GM19023 (cell line): Measurements from ENCODE around the gene TRIM47.

Experiments
- ATAC-seq: cut with Tn5 transposase; IDR thresholded peaks from one replicate; pipeline ENCODE4 v1.9.1; 2021; ENCODE audit warnings: mild to moderate bottlenecking, moderate library complexity; ENCODE audit not compliant: unreplicated experiment

The TRIM47 gene

DNA sequence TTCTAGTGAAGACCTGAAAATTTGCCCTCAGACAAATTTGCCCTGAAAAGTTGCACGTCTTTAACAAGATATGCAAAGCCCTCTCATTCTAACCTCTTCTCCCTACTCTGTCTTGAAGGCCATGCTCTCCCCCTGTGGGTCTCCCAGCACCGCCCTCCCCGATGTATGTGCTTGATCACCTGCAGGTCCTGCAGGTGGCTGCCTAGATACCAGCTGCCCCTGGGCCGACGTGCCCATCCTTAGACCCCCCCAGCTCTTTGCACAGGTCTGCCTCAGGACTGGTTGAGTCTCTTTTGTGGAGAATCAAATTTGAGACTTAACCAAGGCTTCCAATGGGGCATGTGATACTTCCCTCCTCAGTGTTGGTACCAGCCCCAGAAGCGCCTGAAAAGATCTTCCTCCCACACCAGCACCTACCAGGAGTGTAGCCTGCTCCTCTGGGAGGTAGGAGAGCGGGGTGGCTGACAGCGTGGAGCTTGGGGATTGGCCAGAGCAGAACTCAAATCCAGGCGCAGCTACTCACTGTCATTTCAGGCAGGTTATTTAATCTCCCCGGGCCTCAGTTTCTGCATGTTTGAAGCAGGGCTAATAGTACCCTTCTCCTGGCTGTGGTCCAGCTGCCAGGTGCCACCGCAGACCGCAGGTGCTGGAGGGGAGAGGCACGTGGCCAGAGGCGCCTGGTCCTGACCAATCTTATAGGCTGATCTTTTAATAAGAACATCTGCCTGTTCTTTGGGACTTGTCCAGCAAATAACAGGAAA is 30.9 kb upstream of the TRIM47 start:
- ATAC-seq: no peak

DNA sequence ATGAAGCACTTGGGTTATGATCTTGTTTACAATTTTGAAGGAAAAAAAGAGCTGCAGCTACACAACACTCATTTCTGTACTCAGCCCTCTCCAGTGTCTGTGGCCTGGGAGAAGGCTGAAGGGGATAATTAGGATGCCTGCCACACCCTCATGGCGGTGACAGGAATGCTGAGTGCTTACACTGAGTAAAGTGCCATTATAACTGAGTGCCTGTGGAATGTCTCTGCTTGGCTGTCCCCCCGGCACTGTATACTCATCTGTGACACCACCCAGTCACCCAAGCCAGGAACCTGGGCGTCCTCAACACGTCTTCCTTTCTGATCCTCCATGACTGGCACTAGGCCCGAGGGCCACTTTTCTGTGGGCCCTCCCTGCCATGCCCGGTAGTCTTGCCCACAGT is 29.8 kb upstream of the TRIM47 start:
- ATAC-seq: no peak

DNA sequence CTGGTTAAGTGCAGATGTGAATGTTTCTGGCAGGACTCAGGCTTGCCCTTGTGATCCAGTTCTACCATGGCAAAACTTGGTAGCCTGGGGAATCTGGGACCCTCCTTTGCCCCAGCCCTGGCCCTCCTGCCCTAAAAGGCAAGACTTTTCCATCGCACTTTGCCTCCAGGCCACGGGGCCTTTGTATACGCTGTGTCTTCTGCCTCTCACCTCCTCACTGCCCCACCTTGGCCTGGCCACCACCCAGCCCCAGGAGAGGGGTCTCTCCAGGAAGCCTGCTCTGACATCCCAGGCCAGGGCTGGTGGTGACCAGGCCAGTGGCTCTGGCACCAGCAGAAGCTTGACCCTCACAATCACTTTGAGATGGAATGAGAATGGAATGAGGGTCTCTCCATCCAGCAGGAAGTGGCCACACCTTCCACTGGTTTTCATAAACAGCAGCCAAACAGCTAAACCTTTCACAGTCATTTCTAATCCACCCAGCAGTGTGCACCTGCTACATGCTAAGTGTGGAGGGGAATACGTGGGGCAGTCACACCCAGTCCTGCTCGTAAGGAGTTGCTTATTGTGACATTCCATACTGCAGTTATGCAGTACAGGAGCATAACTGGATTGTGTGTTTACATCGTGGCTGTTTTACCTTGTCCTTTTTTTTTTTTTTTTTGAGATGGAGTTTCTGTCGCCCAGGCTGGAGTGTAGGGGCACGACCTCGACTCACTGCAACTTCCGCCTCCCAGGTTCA is 27.9 kb upstream of the TRIM47 start:
- no peak for ATAC-seq

DNA sequence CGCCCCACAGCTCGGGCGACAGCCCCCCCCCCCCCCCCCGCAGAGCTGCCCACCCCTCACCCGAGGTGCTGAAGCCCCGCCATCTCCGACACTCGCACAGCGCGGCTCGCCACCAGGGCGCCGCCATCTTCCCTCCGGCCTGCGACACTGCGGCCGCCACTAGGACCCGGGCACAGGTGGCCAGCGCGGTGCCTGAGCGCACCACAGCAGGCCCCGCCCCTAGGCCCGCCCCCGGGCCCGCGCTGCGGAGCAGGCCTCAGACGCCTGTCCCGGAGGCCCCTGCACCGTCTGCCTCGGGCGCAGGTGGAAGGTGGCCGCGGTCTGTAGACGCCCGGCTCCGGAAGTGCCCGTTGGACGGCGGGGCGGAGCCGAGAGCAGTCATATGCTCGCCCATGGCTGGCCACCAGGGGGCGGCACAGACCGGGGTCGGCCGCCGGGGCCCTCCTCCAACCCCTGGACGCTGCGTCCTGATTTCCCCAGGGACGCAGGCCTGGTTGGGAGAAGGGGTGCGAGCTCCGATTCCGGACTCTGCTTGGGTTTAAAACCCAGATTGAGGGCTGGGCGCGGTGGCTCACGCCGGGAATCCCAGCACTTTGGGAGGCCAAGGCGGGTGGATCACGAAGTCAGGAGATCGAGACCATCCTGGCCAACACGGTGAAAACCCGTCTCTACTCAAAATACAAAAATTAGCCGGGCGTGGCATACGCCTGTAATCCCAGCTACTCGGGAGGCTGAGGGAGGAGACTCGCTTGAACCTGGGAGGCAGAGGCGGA is 26.6 kb upstream of the TRIM47 start, which contains the start of gene MRPL38:
MRPL38 (minus strand) TSS at position 136 of the 773 bp plus-strand sequence; CDS start at position 127, 9 bp downstream.
- ATAC-seq: peak; percentile 93

DNA sequence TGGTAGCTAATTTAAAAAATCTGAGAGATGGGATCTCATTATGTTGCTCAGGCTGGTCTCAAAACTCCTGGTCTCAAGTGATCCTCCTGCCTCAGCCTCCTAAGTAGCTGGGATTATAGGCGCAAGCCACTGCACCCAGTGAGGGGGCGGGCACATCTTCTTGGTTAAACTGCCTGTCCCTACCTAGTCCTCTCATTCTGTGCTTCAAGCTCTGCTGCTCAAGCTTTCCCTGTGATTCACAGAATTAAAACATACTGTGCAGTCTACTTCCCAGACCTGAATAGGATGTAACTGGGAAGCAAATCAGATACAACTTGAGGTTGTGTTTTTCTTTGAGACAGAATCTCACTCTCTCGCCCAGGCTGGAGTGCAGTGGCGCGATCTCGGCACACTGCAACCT is 24.0 kb upstream of the TRIM47 start:
- ATAC-seq: no peak

DNA sequence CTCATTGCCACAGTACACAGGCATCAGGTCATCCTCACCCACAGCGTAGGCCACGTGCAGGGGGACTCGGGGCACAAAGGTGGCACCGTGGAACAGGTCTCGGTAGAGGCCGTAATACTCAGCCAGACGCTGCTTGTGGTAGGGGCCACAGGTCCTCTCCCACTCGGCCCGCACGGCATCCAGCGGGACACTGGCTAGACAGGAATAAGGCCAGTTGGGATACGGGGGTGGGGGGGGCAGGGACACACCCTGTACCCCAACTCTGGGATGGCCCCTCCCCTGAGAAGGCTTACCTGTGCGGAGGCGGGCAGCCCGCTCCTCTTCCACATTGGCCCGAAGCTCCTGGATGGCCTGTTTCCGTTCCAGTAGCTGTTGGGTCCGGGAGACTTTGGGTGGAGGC is 23.3 kb upstream of the TRIM47 start:
- no peak for ATAC-seq

DNA sequence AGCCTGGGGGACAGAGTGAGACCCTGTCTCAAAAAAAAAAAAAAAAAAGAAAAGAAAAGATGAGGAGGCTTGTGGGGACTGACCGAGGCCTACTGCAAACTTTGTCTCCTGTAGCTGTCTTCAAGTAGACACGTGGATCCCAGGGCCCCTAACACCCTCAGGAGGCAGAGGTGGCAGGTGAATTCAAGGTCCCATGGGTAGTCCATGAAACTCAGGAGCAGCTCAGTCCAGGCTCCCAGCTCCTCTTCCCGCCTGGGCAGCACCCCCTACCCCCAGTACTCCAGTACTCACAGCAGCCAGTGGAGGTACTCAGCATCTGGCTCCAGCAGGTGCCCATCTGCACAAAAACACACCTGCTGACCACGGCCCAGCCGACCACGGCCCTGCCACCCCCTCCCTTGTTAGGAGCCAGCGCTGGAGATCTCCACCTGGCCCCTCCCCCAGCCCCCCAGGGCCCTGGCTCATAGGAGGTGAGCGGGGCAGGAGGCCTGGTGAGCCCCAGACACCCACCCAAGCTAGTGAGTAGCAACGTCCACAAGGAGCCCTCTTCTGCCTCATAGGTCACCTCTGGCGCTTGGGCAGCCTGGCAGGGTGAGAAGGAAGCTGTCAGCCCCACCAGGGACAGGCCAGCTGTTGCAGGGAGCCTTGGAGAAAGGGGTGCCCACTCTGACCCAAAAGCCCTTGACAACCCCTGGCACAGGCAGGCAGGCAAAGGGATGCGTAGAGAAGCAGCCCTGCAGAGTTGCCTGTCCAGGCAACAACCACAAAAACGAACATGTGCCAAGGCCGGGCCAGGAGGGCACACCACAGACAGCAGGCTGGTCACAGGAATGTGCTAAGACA is 22.5 kb upstream of the TRIM47 start:
- ATAC-seq: no peak

DNA sequence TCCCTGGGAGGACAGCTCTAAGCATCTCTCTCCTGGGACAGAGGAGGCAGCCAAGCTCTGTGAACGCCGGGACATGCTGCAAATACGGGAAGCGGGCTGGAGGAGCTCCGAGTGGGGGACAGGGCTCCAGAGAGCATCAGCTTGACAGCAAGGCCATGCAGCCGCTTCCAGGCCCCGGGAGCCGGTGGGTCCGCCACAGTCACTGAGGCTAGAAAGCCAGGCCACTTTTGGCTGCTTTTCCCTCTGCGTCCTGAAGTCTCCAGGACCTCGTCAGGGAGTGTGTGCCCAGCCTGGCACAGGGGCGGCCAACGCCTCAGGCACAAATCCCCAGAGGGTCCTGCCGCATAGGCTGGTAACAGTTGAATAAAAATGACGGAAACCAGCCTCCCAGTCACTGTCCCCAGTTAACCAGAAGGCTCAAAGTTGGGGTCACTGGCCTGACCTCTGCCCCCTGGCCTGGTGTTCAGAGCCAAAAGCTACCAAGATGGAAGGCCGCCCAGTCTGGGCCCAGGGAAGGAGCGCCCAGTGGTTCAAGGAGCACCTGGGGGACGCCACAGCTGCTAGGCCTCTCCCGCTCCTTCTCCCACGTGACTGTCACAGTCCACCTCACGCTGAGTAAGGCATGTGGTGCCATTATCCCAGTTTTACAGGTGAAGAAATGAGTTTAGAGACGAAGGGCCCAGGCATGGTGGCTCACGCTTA is 21.5 kb upstream of the TRIM47 start:
- ATAC-seq: no peak

DNA sequence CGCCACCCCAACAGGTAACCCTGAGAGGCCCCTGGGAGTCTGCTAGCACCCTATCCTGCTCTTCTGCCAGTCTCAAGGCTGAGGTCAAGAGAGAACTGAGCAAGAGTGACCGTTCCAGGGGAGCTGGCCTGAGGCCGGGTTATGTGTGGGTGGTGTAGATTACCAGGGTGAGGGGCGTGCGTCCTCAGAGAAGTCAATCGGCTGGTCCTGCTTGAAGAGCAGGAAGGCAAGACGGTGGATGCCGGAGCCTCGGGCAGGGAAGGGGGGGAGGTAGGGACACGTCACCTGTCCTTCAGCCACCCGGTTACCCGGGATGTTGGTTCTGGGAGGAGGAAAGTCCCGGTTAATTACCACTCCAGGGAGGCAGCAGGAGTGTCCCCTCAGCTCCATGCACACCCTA is 21.0 kb upstream of the TRIM47 start:
- ATAC-seq: no peak

DNA sequence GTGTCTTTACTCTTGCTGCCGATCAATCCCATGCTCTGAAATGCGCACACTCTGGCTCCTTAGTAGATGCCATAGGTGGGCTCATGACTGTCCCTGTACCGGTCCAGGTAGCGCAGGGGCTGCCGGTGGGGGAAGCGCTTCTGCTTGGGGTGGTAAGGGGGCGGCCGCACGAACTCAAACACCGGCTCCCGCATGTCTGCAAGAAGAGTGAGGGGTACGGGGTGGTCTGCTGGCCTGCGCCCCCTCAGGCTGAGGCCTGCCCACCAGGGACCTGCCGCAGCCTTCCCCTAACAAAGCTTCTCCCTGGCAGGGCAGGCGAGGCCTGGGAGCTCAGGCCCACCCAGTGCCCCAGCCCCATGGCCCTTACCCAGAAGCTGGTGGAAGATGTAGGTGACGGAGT is 20.4 kb upstream of the TRIM47 start:
- ATAC-seq: no peak

DNA sequence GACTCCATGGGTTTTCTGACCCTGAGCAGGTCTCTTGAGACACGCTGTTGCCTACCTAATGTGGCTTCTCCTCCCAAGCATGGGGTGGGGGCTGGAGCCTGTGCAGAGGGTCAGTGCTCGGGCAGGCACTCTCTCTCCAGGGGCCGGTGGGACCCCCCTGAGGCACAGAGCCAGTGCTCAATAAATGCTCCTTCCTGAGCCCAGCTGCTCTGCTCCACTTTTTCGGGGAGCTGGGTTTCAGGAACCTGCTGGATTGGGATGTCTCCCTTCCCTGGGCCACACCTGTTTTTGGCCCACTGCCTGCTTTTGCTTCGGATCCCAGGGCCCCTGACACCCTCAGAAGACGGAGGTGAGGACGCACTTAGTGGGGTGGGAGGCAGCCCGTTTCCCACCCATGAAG is 19.7 kb upstream of the TRIM47 start:
- ATAC-seq: no peak

DNA sequence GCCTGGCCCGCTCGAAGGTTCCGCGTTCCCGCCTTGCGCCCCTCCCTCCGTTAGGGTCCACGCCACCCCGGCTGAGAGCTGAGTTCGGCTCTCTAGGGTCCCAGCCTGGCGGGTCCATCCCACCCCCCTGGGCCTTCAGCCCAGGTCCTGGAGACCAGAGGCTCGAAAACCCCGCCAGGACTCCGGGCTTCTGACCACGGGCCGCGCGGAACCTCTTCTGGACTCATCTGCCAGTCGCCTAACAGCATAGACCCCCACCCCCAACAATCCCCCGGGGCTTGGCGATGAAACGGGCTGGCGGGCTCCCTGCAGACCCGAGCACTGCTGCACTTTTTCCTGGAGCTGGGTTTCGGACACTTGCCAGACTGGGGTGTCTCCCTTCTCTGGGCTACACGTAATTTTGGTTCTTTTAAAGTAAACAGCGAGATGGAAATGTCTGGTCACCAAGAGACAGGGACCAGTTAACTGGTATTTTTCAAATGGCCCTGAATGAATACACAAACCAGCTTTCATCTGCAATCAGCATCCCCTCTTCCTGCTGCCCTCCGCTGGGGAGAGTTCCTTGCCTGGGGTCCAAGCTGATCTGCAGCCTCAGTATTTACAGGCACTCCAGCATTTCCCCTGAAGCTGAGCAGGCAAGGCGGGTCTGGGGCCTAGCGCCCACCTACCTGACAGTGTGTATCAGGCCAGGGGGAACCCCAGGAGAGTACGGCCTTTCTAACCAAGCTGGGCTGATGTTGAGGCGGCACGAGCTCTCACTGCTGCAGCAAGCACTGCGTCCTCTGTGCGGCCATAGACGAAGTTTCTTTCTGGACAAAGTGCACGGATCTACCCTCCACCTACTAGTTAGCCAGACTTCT is 19.0 kb upstream of the TRIM47 start:
- ATAC-seq: no peak

DNA sequence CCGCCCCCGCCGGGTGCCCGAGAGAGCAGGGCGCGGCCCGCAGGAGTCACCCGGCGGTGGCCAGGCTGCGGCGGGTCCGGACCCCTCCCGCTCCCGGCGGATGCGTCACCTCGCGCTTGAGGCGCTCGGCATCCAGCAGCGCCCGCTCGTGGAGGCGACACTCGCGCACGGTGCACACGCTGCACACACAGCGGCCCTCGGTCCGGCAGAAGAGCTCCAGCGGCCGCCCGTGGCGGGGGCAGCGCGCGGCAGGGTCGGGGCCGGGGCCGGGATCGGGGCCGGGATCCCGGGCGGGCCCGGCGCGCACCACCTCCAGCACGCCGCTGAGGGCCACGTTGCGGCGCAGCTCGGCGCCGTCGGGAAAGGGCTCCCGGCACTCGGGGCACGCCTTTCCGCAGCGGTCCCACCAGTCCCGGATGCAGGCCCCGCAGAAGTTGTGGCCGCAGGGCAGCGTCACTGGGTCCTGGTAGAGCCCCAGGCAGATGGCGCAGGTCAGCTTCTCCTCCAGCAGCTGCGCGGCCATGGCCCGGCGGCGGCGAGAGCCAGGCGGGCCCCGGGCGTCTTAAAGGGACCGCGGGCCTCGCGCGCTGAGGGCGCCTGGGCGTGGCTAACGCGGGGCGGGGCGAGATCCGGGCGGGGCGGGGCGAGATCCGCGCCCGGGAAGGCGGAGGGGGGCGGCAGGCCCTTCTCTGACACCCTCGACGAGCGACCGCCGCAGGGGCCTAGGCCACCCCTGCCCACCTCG is 18.2 kb upstream of the TRIM47 start, which contains the start of gene TRIM65:
TRIM65 (minus strand) TSS at position 537 of the 745 bp plus-strand sequence; CDS start at position 523, 14 bp downstream.
- peak; percentile 68 for ATAC-seq

DNA sequence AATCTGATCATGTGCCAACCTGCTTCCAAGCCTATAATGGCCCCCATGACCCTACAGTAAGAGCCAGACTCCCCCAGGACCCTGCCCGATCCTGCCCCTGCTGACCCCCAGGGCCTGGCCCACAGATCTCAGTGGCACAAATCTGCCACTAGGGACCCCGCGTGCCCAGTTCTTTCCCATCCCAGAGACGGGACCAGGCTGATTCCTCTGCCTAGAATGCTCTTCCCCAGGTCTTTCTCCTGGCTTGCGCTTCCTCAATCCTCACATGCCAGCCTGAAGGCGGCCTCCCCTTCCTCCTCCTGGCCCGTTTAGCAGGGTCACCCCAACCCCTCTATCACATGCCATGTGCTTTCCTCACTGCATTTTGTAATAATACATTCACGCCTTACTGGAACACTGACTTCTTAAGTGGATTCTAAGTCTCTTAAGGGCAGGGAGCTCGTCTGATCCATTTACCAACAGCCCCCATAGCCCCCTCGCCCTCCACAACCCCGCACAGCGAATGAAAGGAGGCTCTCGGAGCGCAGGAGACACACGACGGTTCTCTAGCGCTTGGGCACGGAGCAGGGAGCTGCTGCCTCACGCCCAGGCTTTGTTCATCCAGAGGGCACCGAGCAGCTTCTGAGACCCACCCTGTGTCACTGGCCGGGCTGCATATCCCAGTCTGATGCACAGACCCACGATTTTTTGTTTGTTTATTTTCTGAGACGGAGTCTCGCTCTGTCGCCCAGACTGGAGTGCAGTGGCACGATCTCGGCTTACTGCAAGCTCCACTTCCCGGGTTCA is 17.2 kb upstream of the TRIM47 start:
- ATAC-seq: no peak

DNA sequence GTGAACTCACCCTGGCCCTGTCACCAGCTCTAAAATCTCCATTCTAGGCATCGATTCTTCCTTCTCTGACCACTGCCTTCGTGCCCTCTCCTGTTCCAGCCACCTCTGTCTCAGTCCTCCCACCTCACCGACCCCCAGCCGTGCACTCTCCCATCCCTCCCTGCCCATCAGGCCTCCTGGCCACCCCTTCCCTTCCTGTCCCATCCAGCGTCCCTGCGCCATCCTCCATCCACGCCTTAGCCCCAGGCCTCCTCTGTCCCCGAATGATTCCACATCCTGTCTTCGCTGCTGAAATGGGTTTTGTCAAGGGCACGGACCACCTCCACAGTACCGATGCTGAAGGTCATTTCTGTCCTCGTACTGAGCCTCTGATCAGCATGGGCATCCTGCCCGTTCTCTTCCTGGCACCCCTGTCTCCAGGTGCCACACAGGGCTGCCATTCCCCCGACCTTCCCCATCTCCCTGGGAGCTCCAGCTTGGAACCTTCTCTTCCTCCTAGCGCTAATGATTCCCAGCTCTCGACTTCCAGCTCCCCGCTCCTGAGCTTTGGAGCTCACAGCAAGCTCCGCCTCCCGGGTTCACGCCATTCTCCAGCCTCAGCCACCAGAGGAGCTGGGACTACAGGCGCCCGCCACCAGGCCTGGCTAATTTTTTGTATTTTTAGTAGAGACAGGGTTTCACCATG is 15.8 kb upstream of the TRIM47 start:
- ATAC-seq: no peak

DNA sequence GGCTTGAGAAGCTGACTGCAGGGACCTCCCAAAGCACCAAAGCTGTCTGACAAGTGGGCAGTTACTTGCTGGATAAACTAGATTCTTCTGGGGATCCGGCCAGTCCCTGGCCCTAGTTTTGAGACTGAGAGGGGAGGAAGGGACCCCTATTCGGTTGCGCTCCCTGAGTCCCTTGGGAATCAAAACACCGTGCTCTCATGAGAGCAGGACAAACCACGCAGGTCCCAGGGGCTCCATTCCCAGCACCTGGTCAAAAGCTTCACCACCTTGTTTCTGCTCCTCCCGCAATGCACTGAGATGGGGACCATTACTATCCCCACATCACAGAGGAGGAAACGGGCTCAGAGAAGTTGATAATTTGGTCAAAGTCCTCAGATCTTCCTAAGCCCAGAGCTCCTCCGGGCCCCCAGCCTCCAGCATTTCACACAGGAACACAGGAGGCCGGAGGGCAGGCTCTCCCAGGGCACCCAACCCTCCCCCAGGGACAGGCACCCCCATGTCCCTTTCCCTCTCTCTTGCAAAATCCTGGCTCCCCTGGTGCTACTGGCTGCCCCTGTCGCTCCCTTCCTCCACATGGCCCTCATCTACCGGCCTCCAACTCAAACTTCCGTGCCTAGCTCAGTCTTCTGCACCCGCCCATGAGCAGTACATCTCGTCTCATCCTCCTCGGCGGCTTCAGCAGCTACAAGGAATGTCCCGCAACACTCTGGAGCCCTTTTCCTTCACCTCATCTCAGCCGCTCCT is 15.1 kb upstream of the TRIM47 start:
- ATAC-seq: no peak
